OCI-LY1 (cell line): ENCODE measurements around the gene TMEM247.

Experiments
- H2AFZ ChIP-seq: fragments of 200-600 bp; sonication (generic), shearing (Covaris generic); 2 replicates; pipeline ENCODE4 v1.6.0; 2014; ENCODE audit warnings: antibody characterized with exemption, mild to moderate bottlenecking, low read length
- H3F3A ChIP-seq: fragments of 200-600 bp; sonication (generic), shearing (Covaris generic); 2 replicates; pipeline ENCODE4 v1.6.0; 2014; ENCODE audit warnings: mild to moderate bottlenecking, antibody characterized with exemption, low read length, moderate library complexity; ENCODE audit not compliant: insufficient read depth
- H3K27ac ChIP-seq: fragments of 200-600 bp; sonication (generic); 2 replicates; pipeline ENCODE4 v1.5.1; 2014; ENCODE audit warnings: low read length, mixed run types, mild to moderate bottlenecking, low read depth; ENCODE audit not compliant: poor library complexity, severe bottlenecking
- H3K27me3 ChIP-seq: fragments of 200-600 bp; sonication (generic); 2 replicates; pipeline ENCODE4 v1.6.0; 2014; ENCODE audit warnings: antibody characterized with exemption, mild to moderate bottlenecking, low read length, moderate library complexity; ENCODE audit not compliant: insufficient read depth
- H3K36me3 ChIP-seq: fragments of 200-600 bp; sonication (generic); 2 replicates; pipeline ENCODE4 v1.6.1; 2014; ENCODE audit warnings: mild to moderate bottlenecking, antibody characterized with exemption, low read length, moderate library complexity, mixed read lengths; ENCODE audit not compliant: insufficient read depth
- H3K4me1 ChIP-seq: fragments of 200-600 bp; sonication (generic); 2 replicates; pipeline ENCODE4 v1.5.1; 2014; ENCODE audit warnings: mild to moderate bottlenecking, low read length, moderate library complexity; ENCODE audit not compliant: insufficient read depth, severe bottlenecking
- H3K4me2 ChIP-seq: fragments of 200-600 bp; sonication (generic), shearing (Covaris generic); 2 replicates; pipeline ENCODE4 v1.6.1; 2014; ENCODE audit warnings: low read length
- H3K4me3 ChIP-seq: fragments of 200-600 bp; sonication (generic); 2 replicates; pipeline ENCODE4 v1.5.1; 2014; ENCODE audit warnings: low read length, low read depth, mild to moderate bottlenecking, mixed read lengths; ENCODE audit not compliant: poor library complexity, severe bottlenecking
- H3K79me2 ChIP-seq: fragments of 200-600 bp; shearing (Covaris generic); 2 replicates; pipeline ENCODE4 v1.6.1; 2016; ENCODE audit warnings: mixed run types, low read length, mixed read lengths; ENCODE audit not compliant: insufficient read depth
- H3K9ac ChIP-seq: fragments of 200-600 bp; sonication (generic), shearing (Covaris generic); 2 replicates; pipeline ENCODE4 v1.6.1; 2014; ENCODE audit warnings: mild to moderate bottlenecking, low read length, mixed read lengths
- H3K9me2 ChIP-seq: fragments of 200-600 bp; sonication (generic), shearing (Covaris generic); 2 replicates; pipeline ENCODE4 v1.6.1; 2014; ENCODE audit warnings: low read depth, mild to moderate bottlenecking, low read length, mixed read lengths
- H3K9me3 ChIP-seq: fragments of 200-600 bp; shearing (Covaris generic); 2 replicates; pipeline ENCODE4 v1.6.1; 2014; ENCODE audit warnings: low read length, mixed read lengths
- H4K20me1 ChIP-seq: fragments of 200-600 bp; sonication (generic), shearing (Covaris generic); 2 replicates; pipeline ENCODE4 v1.6.0; 2016; ENCODE audit warnings: mild to moderate bottlenecking, low read length; ENCODE audit not compliant: insufficient read depth
- EZH2 ChIP-seq: fragments of 200-600 bp; sonication (generic), shearing (Covaris generic); IDR thresholded peaks from 2 replicates; pipeline ENCODE4 v1.8.0; 2017; ENCODE audit warnings: borderline replicate concordance, mixed run types, mild to moderate bottlenecking, antibody characterized with exemption, low read length, moderate library complexity, mixed read lengths
- TF ChIP-seq, protein P1 (sequence below): fragments of 200-600 bp; sonication (generic), shearing (Covaris generic); IDR thresholded peaks from 2 replicates; pipeline ENCODE4 v1.5.1; 2017; ENCODE audit warnings: mild to moderate bottlenecking, antibody characterized with exemption, low read length, moderate library complexity, mixed read lengths

The TMEM247 gene

DNA sequence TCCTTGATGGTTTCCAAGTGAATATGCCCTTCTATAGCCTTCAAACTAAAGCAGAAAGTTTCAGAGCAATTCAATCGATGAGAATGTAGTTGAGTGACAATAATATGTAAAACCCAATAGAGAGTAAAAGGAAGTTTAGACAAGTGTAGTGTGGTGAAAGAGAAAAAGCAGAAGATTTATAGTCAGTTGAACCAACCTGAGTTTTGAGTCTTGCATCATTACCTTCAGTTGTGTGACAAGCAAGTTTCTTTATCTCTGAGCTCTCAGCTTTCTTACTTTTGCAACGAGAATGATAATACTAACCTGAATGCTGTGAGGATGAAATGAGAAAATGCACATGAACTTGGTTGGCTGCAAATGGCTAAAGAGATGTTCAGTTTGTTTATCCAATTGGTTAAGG is 40.6 kb upstream of the TMEM247 start:
- TF ChIP-seq EZH2: no peak
- TF ChIP-seq, protein P1, sequence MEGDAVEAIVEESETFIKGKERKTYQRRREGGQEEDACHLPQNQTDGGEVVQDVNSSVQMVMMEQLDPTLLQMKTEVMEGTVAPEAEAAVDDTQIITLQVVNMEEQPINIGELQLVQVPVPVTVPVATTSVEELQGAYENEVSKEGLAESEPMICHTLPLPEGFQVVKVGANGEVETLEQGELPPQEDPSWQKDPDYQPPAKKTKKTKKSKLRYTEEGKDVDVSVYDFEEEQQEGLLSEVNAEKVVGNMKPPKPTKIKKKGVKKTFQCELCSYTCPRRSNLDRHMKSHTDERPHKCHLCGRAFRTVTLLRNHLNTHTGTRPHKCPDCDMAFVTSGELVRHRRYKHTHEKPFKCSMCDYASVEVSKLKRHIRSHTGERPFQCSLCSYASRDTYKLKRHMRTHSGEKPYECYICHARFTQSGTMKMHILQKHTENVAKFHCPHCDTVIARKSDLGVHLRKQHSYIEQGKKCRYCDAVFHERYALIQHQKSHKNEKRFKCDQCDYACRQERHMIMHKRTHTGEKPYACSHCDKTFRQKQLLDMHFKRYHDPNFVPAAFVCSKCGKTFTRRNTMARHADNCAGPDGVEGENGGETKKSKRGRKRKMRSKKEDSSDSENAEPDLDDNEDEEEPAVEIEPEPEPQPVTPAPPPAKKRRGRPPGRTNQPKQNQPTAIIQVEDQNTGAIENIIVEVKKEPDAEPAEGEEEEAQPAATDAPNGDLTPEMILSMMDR: no peak
- Histone ChIP-seq H3K27me3 (no peaks in the 10 kb centered on the region), H3K4me1 (no peaks in the 10 kb centered on the region), H3K9me2 (no peaks in the 10 kb centered on the region), H3K4me2 (no peak overlapping the region), H3K27ac (no peak overlapping the region), H2AFZ (no peak overlapping the region), H3K4me3 (no peak overlapping the region), H3K9ac (no peak overlapping the region), H3K36me3 (no peaks in the 10 kb centered on the region), H4K20me1 (no peaks in the 10 kb centered on the region), H3F3A (no peaks in the 10 kb centered on the region), H3K9me3 (no peaks in the 10 kb centered on the region), H3K79me2 (no peaks in the 10 kb centered on the region)

DNA sequence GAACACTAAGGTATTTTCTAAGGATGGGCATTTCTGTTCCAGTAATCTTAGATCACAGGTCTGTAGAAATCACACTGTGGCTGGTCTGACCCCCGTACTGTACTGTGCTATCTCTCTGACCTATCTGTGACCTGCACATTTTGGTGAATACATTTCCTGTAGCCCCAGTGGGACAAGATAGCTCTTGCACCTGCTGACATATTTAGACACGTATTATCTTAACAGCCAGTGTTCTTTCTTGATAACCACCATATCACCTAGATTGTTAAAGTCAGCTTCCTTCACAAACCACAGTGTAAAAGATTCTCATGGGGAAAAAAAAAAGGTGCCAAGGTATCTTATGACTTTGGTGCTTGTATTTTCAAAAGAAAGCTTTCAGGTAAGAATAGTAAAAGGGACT is 39.8 kb upstream of the TMEM247 start:
- Histone ChIP-seq H3K4me2 (no peak overlapping the region), H3K9me2 (no peaks in the 10 kb centered on the region)

DNA sequence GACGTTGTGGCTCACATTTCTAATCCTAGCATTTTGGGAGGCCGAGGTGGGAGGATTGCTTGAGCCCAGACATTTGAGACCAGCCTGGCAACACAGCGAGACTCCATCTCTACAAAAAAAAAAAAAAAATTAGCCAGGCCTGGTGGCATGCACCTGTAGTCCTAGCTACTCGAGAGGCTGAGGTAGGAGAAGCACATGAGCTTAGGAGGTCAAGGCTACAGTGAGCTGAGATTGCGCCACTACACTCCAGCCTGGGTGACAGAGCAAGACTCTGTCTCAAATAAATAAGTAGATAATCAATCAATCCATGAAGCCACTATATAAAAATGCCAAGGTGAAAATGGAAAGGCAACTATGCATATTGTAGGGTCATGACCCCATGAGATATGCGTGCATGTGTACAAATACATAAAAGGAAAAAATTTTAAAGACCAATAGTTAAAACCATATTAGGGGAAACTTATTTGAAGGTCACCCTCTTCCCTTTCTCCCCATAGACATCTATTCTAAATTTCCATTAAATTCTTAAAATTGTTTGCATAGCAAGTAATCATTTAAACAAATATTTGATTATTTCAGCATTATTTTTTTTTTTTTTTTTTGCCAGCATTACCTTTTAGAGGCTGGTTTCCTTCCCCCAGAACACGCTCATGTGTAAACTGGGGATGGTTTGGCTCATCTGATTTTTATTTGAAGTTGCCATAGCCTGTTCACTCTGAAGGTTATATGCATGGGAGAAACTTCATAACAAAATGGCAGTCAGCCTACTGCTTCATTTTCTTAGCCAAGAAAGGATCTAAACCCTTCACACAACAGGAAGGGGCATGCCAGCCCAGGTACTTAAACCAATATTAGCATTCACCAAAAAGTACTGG is 37.3 kb upstream of the TMEM247 start:
- H4K20me1 ChIP-seq: no peaks in the 10 kb centered on the region
- no peak overlapping the region for H3K4me3 ChIP-seq
- no peaks in the 10 kb centered on the region for H3K27me3 ChIP-seq
- H3K36me3 ChIP-seq: no peaks in the 10 kb centered on the region
- no peak overlapping the region for H3K27ac ChIP-seq
- no peaks in the 10 kb centered on the region for H3F3A ChIP-seq
- peaks cover 6% of the 10 kb centered on the region; the same call in 1 of the 2 replicates for H3K9me3 ChIP-seq
- no peak overlapping the region for H2AFZ ChIP-seq
- no peaks in the 10 kb centered on the region for H3K79me2 ChIP-seq
- H3K4me2 ChIP-seq: no peak overlapping the region
- H3K9ac ChIP-seq: no peak overlapping the region
- no peak for TF ChIP-seq EZH2
- TF ChIP-seq, protein P1: no peak
- H3K9me2 ChIP-seq: no peaks in the 10 kb centered on the region
- no peaks in the 10 kb centered on the region for H3K4me1 ChIP-seq

More for the DNA sequence above, 39.8 kb upstream of the TMEM247 start:
- H3K4me3 ChIP-seq: no peak overlapping the region
- no peaks in the 10 kb centered on the region for H3K4me1 ChIP-seq
- H3K79me2 ChIP-seq: no peaks in the 10 kb centered on the region
- no peaks in the 10 kb centered on the region for H3K9me3 ChIP-seq
- H3F3A ChIP-seq: no peaks in the 10 kb centered on the region
- TF ChIP-seq EZH2: no peak
- TF ChIP-seq, protein P1: no peak
- H4K20me1 ChIP-seq: no peaks in the 10 kb centered on the region
- no peak overlapping the region for H3K27ac ChIP-seq
- no peaks in the 10 kb centered on the region for H3K36me3 ChIP-seq
- no peak overlapping the region for H2AFZ ChIP-seq
- no peaks in the 10 kb centered on the region for H3K27me3 ChIP-seq
- no peak overlapping the region for H3K9ac ChIP-seq
